ENCODE measurements around the gene P2RX6.
"Not testable (repeated sequence)": the region's sequence is repeated elsewhere in the genome, so short reads cannot be mapped to it uniquely, and the experiment has no call there.

The P2RX6 gene

DNA sequence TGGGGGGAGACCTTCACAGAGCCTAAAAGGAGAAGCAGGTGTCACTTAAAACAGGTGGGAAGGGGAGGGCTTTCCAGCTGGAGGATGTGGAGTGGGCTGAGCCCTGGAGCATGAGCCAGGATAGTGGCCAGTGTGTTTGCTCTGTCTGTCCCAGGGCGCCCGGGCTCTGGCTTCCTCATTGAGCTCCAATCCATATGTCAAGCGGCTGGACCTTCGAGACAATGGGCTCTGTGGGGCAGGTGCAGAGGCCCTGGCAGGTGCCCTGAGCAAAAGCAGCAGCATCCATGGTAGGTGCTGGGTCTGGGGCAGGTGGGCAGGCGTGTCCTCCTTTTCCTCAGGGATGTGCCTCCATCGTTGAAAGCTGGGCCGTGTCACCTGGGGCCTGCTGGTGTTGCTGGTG lies 32.8 kb downstream of the P2RX6 start:
- POLR2A ChIA-PET: no interaction called here
- CTCF ChIA-PET: interaction anchor here (0.9 kb wide), 1 partner anchor 27 kb away, joined by 5 read pairs; no protein-coding TSS in a partner anchor
- no peak for DNase-seq (ENCODE audit: extremely low spot score)
- TF ChIP-seq CTBP1 (IDR thresholded peaks at IDR 0.05; ENCODE audit: borderline replicate concordance) (no peak), FOXM1 (IDR thresholded peaks at IDR 0.05; ENCODE audit: borderline replicate concordance) (no peak), NFRKB (IDR thresholded peaks at IDR 0.05) (no peak), FOXK2 (IDR thresholded peaks at IDR 0.05) (no peak), SP1 (IDR thresholded peaks at IDR 0.05) (no peak), SUZ12 (IDR thresholded peaks at IDR 0.05) (no peak), FOXA1 (IDR thresholded peaks at IDR 0.05) (no peak), BHLHE40 (IDR thresholded peaks at IDR 0.05; ENCODE audit: borderline replicate concordance) (no peak), LEF1 (IDR thresholded peaks at IDR 0.05; ENCODE audit: borderline replicate concordance) (no peak), ARNT (IDR thresholded peaks at IDR 0.05) (no peak), TARDBP (IDR thresholded peaks at IDR 0.05) (no peak), ELF4 (IDR thresholded peaks at IDR 0.05) (no peak), L3MBTL2 (conservative IDR thresholded peaks at IDR 0.05) (no peak), ZNF384 (IDR thresholded peaks at IDR 0.05) (no peak), HDGF (IDR thresholded peaks at IDR 0.05; ENCODE audit: borderline replicate concordance) (no peak)
- TF ChIP-seq, protein P1, sequence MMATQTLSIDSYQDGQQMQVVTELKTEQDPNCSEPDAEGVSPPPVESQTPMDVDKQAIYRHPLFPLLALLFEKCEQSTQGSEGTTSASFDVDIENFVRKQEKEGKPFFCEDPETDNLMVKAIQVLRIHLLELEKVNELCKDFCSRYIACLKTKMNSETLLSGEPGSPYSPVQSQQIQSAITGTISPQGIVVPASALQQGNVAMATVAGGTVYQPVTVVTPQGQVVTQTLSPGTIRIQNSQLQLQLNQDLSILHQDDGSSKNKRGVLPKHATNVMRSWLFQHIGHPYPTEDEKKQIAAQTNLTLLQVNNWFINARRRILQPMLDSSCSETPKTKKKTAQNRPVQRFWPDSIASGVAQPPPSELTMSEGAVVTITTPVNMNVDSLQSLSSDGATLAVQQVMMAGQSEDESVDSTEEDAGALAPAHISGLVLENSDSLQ (IDR thresholded peaks at IDR 0.05): no peak

DNA sequence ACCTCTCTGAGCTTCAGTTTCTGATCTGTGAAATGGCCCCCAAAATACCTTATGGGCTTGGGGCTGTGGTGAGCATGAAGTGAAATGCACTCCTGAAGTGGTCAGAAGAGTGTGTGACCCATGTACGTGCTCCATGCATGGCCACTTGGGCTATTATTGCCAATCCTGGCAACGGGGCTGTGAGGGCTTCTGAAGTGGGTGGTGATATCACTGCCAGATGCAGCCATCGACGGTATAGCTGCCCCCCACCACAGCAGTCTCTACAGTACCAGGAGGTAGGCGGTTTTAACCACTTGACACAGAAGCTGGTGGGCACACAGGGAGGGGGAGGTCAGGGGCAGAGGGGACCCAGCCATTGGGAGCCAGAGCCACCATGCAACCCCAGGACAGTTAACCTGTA lies 33.5 kb downstream of the P2RX6 start:
- CTCF ChIA-PET; POLR2A ChIA-PET; DNase-seq (ENCODE audit: extremely low spot score): not testable (repeated sequence)

DNA sequence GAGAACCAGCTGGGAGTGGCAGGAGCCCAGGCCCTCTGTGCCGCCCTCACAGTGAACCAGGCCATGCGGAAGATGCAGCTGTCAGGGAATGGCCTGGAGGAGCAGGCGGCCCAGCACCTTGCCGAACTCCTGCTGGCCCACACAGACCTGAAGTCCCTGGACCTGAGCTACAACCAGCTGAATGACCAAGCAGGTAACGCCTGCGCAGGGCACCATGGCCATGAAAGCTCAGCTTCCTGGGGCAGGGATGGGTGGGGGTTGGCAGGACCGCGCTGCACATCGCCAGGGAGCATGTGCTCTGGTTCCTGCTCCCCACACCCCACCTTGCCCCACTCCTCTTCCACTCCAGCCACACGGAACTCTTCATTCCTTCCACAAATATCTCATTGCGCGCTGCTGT lies 34.0 kb downstream of the P2RX6 start:
- CTCF ChIA-PET; DNase-seq (ENCODE audit: extremely low spot score); POLR2A ChIA-PET: not testable (repeated sequence)

DNA sequence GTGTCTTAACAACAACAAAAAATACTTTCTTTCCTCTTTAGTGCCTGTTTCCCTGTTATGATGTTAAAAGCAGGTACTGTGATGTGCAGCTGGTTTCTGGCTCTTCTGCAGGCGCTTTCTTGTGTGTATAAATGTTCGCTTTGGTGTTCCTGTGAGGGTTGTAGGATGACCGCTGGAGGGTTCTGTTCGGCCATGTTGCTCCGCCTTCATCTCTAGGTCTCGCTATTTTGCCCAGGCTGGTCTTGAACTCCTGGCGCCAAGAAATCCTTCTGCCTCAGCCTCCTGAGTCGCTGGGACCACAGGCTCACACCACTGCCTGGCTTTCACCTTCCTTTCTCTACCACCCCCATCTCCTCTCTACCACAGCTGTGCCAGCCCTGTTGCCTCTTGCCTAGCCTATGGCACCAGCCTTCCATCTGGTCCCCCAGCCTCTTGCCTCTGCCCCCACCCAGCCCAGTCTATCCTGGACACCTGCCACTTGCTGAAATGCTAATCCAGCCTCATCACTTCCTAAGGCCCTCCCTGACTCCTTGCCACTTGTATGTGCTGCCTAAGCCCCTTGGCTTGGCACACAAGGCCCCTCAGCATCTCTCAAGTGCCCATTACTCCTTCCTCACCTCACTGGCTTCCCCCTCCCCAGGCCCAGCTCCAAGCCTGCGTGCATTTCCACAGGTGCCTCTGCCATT lies 36.3 kb downstream of the P2RX6 start:
- ChIA-PET POLR2A (interaction anchor here (2.8 kb wide), 1 partner anchor 69 kb away, joined by 9 read pairs; the partner anchor contains the start of gene LZTR1), CTCF (no interaction called here)
- TF ChIP-seq, protein P1 (IDR thresholded peaks at IDR 0.05): no peak
- TF ChIP-seq SP1 (IDR thresholded peaks at IDR 0.05): no peak
- TF ChIP-seq ARNT (IDR thresholded peaks at IDR 0.05): no peak
- no peak for TF ChIP-seq BHLHE40 (IDR thresholded peaks at IDR 0.05; ENCODE audit: borderline replicate concordance)
- no peak for TF ChIP-seq CTBP1 (IDR thresholded peaks at IDR 0.05; ENCODE audit: borderline replicate concordance)
- TF ChIP-seq L3MBTL2 (conservative IDR thresholded peaks at IDR 0.05): no peak
- TF ChIP-seq LEF1 (IDR thresholded peaks at IDR 0.05; ENCODE audit: borderline replicate concordance): no peak
- TF ChIP-seq ELF4 (IDR thresholded peaks at IDR 0.05): no peak
- TF ChIP-seq FOXA1 (IDR thresholded peaks at IDR 0.05): no peak
- no peak for TF ChIP-seq FOXK2 (IDR thresholded peaks at IDR 0.05)
- TF ChIP-seq NFRKB (IDR thresholded peaks at IDR 0.05): no peak
- TF ChIP-seq TARDBP (IDR thresholded peaks at IDR 0.05): no peak
- TF ChIP-seq FOXM1 (IDR thresholded peaks at IDR 0.05; ENCODE audit: borderline replicate concordance): no peak
- no peak for TF ChIP-seq SUZ12 (IDR thresholded peaks at IDR 0.05)
- no peak for TF ChIP-seq ZNF384 (IDR thresholded peaks at IDR 0.05)
- no peak for TF ChIP-seq HDGF (IDR thresholded peaks at IDR 0.05; ENCODE audit: borderline replicate concordance)
- DNase-seq (ENCODE audit: extremely low spot score): no peak

DNA sequence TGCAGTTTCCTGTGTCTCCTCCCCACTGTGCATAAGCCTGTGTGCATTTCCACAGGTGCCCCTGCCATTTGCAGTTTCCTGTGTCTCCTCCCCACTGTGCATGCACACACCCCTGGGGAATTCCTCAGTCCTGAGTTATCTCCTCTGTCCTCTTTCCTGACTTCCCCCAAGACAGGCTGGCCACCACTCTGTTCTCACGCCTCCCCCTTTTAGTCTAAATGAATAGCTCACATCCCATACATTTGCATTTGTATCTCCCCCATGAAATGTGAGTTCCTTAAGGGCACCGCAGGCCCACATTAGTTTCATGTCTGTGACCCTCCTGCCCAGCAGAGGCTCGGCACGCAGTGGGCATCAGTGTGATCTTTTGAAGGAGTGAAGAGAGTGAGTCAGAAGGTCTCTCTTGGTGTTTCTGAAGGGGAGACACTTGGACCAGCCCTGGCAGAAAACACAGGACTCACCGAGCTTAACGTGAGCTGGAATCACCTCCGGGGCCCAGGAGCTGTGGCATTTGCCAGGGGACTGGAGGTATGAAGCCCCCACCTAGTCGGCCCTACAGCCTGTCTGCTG lies 37.0 kb downstream of the P2RX6 start:
- ChIA-PET POLR2A (interaction anchor here (0.7 to 2.8 kb wide), 4 partner anchors 50 to 70 kb away, joined by 3 to 9 read pairs (median 5); partner anchors contain the start of genes LZTR1 and THAP7), CTCF (no interaction called here)
- no peak for TF ChIP-seq ARNT (IDR thresholded peaks at IDR 0.05)
- no peak for TF ChIP-seq LEF1 (IDR thresholded peaks at IDR 0.05; ENCODE audit: borderline replicate concordance)
- no peak for TF ChIP-seq SUZ12 (IDR thresholded peaks at IDR 0.05)
- TF ChIP-seq TARDBP (IDR thresholded peaks at IDR 0.05): no peak
- TF ChIP-seq CTBP1 (IDR thresholded peaks at IDR 0.05; ENCODE audit: borderline replicate concordance): no peak
- no peak for TF ChIP-seq BHLHE40 (IDR thresholded peaks at IDR 0.05; ENCODE audit: borderline replicate concordance)
- TF ChIP-seq, protein P1 (IDR thresholded peaks at IDR 0.05): no peak
- TF ChIP-seq L3MBTL2 (conservative IDR thresholded peaks at IDR 0.05): no peak
- no peak for TF ChIP-seq ELF4 (IDR thresholded peaks at IDR 0.05)
- no peak for TF ChIP-seq NFRKB (IDR thresholded peaks at IDR 0.05)
- TF ChIP-seq SP1 (IDR thresholded peaks at IDR 0.05): no peak
- TF ChIP-seq FOXM1 (IDR thresholded peaks at IDR 0.05; ENCODE audit: borderline replicate concordance): no peak
- TF ChIP-seq FOXA1 (IDR thresholded peaks at IDR 0.05): no peak
- TF ChIP-seq HDGF (IDR thresholded peaks at IDR 0.05; ENCODE audit: borderline replicate concordance): no peak
- no peak for TF ChIP-seq ZNF384 (IDR thresholded peaks at IDR 0.05)
- no peak for TF ChIP-seq FOXK2 (IDR thresholded peaks at IDR 0.05)
- DNase-seq (ENCODE audit: extremely low spot score): no peak
